ENCODE measurements around the gene CD200R1L. TPM values are rescaled to one million over a fixed set of nuclear protein-coding genes. Genes with fewer than 3 reads are reported as not detected.

CD200R1L gene
- total RNA-seq, 1 donor from 2014 or later = not detected

Other genes starting within 250 kb of the CD200R1L start
- 201 TPM for gene CCDC80, start 205.7 kb downstream of the CD200R1L start, total RNA-seq
- 6.3 TPM for gene CD200R1, start 128.2 kb upstream of the CD200R1L start, total RNA-seq
- 16.8 TPM for gene GTPBP8, start 144.1 kb upstream of the CD200R1L start, total RNA-seq